ENCODE results near the gene UCK2. TPM values are rescaled to one million over a fixed set of nuclear protein-coding genes. Genes with fewer than 3 reads are reported as not detected.
A peak's percentile ranks its signal among the peaks of the same experiment; 100 is the strongest.
"Not testable (repeated sequence)": the region's sequence is repeated elsewhere in the genome, so short reads cannot be mapped to it uniquely, and the experiment has no call there.

Gene UCK2
- total RNA-seq, result 107 and 130 TPM in 2 replicates
- 159 TPM for polyA plus RNA-seq (2012)

GRCh38 chr1:165827268-165828102 is at the start of gene UCK2:
Gene UCK2, plus strand, starts transcription at chr1:165827614. Its CDS starts 220 bp downstream, at chr1:165827834.
- DNase-seq (ENCODE audit: low read depth), result peak; percentile 85

GRCh38 chr1:165778197-165778596 is 49.2 kb upstream of the UCK2 start:
- not testable (repeated sequence) for DNase-seq (ENCODE audit: low read depth)

- DNase-seq (ENCODE audit: low read depth), result not testable (repeated sequence)
Observed at GRCh38 chr1:165783519-165783918, 43.9 kb upstream of the UCK2 start.

- DNase-seq (ENCODE audit: low read depth), result no peak
Observed at GRCh38 chr1:165787741-165788140, 39.7 kb upstream of the UCK2 start.

- no peak for DNase-seq (ENCODE audit: low read depth)
Observed at GRCh38 chr1:165793951-165794350, 33.5 kb upstream of the UCK2 start.

DNA sequence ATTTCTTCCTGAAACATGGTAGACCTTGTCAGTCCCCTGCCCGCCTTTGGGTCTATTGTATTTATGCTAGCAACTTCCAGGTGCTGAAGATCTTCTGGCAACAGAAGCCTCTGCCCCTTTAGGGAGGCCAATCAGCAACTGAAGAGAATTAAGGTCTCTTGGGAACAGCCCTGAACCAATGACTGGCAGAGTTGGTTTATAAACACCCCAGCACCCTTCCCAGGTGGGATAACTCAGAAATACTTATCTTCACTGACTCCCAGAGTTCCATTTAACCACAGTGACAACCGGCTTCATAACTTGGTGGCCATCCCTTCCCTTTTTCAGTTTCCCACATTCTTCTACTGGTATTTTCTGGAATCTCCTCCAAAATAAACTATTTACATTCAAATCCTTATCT is 31.5 kb upstream of the UCK2 start:
- DNase-seq (ENCODE audit: low read depth), result no peak

DNA sequence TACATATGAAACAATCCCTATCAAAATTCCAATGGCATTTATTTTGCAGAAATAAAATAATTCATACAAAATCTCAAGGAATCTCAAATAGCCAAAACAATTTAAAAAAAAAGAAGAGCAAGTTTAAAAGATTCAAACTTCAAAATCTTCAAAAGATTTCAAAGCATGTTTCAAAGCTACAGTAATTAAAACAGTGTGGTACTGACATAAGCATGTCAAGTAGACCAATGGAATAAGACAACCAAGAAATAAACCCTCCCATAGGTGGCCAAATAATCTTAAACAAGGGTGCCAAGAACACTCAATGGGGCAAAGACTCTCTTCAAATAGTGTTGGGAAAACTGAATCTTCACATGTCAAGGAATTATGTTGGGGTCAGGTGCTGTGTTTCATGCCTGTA is 28.0 kb upstream of the UCK2 start:
- DNase-seq (ENCODE audit: low read depth), result no peak

DNA sequence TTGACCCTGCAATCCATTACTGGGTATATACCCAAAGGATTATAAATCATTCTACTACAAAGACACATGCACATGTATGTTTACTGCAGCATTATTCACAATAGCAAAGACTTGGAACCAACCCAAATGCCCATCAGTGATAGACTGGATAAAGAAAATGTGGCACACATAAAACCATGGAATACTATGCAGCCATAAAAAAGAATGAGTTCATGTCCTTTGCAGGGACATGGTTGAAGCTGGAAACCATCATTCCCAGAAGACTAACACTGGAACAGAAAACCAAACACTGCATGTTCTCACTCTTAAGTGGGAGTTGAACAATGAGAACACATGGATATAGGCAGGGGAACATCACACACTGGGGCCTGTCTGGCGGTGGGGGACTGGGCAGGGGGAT is 22.9 kb upstream of the UCK2 start:
- DNase-seq (ENCODE audit: low read depth), result not testable (repeated sequence)

DNA sequence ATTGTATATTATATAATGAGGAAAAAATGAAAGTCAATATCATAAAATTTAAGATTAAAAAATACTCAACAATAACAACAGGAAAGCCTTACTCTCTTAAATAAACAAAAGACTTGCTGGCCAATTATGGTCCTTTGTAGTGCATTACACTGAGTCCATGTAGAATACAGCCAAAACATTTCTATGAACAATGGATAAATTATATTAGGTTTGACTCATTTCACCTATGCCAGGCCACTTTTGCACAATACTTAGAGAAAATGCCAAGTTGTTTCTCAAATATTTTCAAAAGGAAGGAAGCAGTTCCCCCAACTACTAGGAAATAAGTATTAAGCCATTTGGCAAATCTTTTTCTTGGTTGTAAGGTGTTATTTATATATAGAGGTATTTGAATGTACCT is 19.8 kb upstream of the UCK2 start:
- no peak for DNase-seq (ENCODE audit: low read depth)

GRCh38 chr1:165815725-165816124 is 11.7 kb upstream of the UCK2 start:
- peak; percentile 56 for DNase-seq (ENCODE audit: low read depth)

DNA sequence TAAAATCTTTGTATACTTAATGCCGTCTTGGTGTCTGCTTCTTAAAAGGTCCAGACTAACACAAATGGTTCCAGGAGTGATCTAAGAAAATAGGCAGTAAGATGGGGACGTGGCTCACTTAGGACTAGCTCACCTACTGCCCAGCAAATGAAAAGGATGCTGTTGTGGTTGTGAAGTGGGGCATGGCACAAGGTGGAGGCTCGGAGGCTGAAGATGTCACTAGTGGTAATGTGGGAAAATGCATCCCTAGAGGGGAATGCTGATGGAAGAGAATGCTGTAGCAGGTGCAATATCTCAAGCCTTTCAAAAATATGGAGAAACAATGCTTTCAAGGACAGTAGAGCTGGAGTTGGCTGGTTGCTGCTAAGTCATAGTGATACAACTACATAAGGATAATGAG is 11.3 kb upstream of the UCK2 start:
- no peak for DNase-seq (ENCODE audit: low read depth)

DNA sequence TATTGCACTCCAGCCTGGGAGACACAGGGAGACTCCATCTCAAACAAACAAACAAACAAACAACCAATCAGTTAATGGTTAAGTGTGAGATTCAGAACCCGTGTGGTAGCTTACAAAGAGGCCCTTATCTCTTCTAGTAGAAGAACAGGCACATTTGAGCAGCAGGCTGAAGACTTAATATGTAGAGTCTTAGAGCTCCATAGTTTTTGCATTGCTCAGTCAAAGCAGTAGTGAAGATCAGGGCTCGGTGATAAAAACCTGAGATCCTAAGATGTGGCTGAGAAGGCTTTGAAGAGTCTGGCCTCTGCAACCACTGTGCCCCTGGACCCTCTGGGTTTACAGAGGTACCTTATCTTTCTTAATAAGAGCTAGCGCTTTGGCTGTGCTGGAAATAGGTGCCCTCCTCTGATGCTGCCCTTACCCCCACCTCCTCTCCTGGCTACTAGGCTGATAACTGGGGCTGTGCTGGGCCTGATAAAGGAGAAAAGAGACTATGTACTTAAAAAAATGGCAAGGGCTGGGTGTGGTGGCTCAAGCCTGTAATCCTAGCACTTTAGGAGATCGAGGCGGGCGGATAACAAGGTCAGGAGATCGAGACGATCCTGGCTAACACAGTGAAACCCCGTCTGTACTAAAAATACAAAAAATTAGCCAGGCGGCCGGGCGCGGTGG is 10.5 kb upstream of the UCK2 start:
- no peak for DNase-seq (ENCODE audit: low read depth)

DNA sequence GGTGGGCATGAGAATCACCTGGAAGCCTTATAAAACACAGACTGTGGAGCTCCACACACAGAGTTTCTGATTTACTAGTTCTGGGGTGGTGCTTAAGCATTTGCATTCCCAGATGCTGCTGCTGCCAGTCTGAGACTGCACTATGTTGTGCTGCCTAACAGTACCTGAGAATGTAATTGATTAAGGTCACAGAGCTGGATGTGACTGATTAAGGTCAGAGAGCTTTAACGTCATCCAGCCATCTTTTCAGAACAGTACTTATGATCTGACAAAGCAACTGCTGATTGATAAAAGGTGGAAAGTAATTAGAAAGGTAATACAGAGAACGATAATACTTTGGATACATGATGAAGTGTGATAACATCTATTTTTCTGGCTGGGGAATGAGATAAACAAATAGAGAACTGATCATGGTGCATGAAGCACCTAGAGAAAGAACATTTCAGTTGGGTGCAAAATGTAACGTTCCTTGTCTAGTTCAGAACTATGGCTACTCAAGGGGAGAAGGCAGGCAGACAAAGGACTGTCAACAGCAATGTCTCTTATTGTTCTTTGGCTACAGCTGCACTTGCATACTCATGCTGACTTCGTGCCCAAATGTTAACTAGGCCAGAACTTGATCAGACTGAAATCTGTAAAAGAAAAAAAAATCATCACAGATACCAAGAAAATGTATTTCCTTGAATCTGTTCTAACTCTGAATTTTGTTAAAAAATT is 3.7 kb upstream of the UCK2 start:
- peak; percentile 27 for DNase-seq (ENCODE audit: low read depth)

DNA sequence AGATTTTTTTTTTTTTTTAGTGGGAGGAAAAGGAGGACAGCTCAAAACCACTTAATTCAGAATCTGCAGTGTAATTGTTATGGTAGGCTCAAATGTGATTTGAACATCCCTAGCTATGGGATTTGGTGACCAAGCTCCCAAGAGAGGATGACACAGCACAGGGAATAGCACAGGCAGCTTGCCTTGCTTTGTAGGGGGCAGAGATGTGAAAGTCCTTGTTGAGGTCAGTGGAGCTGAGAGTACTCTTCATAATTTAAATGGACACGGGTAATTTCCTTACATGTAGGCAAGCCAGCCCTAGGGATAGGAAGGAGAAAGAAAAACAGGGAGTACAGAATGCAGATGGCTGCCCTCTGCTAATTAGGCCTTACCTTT is 3.2 kb upstream of the UCK2 start:
- DNase-seq (ENCODE audit: low read depth), result peak; percentile 53

DNA sequence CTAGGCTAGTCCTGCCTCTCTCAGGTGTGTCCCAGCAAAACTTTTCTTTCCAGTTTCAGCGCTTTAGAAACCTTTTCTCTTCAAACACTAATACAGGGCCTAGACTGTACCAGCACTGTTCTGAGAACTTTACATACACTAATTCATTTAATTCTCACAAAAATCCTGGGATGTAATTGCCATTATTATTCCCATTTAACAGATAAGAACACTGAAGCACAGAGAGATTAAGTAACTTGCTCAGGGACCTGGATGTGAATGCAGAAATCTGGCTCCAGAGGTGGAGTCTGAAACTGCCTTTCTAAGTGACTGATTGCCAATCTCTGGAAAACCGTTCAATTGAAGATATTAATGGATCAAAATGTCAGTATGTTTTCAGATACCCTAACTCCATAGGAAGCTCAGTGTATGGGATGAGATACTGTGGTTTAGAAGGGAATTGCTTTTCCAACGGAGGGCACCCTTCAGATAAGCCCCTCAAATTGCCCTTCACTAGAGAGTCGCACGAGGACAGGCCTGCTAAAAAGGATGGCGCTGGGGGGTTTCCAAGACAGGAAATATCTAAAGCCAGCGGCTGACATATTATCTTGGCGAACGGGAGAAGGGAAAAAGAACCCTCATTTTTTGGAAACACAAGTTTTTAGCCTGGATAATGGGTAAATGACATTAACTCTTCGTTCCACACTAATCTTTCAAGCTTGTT is 698 bp upstream of the UCK2 start:
- no peak for DNase-seq (ENCODE audit: low read depth)

DNA sequence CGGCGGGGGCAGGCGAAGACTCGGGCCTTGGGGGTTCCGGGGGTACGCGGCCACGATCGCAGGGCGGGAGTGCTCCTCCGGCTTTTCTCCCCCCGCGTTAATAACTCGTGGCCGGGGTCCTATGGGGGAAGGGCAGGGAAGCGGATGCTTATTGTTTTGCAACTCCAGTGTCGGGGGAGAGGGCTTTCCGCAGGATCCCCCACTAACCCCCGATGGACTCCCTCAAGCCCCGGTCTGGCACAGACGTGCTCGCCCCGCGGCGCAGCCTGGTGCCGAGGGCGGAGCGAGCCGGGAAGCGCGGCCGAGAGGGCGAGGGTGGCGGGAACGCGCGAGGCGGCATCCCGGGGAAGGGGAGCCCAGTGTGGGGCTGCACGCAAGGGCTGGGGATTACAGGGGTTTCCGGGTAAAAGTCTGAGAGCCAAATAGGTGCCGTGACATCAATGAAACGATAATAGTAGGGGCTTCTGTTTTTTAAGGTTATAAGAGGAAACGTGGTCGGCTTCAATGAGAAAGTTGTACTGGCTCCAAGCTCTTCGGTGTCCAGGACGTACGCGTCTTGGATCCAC is 772 bp downstream of the UCK2 start:
- peak; percentile 62 for DNase-seq (ENCODE audit: low read depth)

DNA sequence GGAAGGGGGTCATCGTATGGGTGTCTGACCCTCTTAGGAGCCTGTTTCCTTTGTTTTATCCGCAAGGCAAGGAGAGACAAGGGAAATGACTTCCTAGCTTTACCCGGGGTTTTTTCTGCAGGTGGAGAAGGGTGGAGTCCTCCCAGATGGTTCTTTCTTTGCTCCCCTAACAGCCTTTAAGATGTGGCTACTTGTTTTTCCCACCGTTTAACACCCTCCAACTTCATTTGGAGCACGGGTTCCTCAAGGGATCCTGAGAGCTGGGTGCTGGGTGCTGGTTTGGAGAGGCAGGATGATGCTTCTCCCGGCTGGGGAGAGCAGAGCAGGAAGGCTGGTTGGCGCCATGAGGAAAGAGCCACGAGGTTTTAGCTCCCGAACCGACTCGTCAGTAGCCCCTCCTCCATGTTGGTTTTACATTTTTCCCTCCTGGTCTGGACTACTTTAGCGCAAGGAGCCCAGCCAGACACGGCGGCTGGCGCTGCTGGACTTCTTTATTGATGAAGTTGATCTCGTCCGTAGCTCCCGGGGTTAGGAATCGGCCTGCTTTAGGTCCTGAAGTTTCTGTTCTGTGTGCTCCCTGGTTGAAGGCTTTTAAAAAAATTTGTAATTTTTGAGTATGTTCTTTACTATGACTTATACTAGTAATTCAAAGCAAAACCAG is 1.4 kb downstream of the UCK2 start:
- DNase-seq (ENCODE audit: low read depth), result peak; percentile 86

DNA sequence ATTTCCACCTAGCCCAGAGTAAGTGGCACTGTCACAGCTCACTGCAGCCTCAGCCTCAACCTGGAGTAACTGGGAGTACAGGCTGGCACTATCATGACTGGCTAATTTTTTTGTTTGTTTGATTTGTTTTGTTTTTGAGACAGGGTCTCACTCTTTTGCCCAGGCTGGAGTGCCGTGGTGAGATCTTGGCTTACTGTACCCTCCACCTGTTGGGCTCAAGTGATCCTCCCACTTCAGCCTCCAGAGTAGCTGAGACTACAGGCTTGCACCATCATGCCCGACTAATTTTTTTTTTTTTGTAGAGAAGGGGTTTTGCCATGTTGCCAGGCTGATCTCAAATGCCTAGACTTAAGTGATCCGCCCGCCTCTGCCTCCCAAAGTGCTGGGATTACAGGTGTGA is 2.5 kb downstream of the UCK2 start:
- no peak for DNase-seq (ENCODE audit: low read depth)

GRCh38 chr1:165831146-165831545 is 3.7 kb downstream of the UCK2 start:
- DNase-seq (ENCODE audit: low read depth), result no peak

- no peak for DNase-seq (ENCODE audit: low read depth)
Observed at GRCh38 chr1:165832902-165833301, 5.5 kb downstream of the UCK2 start.

GRCh38 chr1:165833358-165833757 is 5.9 kb downstream of the UCK2 start:
- no peak for DNase-seq (ENCODE audit: low read depth)
